ENCODE data around the gene CNOT6L. TPM values are rescaled to one million over a fixed set of nuclear protein-coding genes. Genes with fewer than 3 reads are reported as not detected.
A peak's percentile ranks its signal among the peaks of the same experiment; 100 is the strongest.

CNOT6L gene
- polyA plus RNA-seq, 1 of the 3 experiments (the other 2 are of a cell fraction), result 2.8 TPM

DNA sequence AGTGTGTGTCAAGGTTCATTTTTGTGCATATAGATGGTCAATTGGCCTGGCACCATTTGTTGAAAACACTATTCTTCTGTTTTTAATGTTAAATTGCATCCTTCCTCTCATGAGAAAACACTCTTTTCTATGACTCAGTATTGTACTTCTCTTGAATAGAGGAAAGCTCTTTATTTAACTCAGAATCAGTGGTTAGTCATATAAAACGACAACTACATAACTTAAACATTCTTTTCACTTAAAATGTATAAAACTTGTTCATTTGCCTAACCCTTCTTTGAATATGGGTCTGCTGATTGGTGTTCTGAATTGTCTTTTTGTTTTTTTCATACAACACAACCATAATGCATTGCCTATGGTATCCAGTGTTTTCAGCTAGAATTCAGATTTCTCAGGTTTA lies 26.2 kb upstream of the CNOT6L start:
- no peak overlapping the region for H3K4me3 ChIP-seq (ENCODE audit: low read depth in 2 of 2, low read length in 1 of 2)
- CTCF ChIA-PET, result interaction anchor here (1.0 to 2.0 kb wide), 2 partner anchors 11 to 17 kb away, joined by 4 to 5 read pairs; partner anchors contain the start of gene MRPL1
- WGBS (ENCODE audit: low lambda C conversion rate), result 80% methylated on average over 1 of the region's 1 CpG
- no peak overlapping the region for H3K9ac ChIP-seq
- H3K4me2 ChIP-seq, result 0 out of 2 replicates have a peak overlapping the region, but pooled peaks have one; percentile 9
- H3K4me1 ChIP-seq (ENCODE audit: control insufficient read depth in 1 of 2, insufficient read depth in 2 of 2, low read depth in 1 of 2, low read length in 1 of 2), result no peaks in the 10 kb centered on the region
- POLR2A ChIA-PET, result no interaction called here
- no peak overlapping the region for H3K27ac ChIP-seq (ENCODE audit: low read depth in 2 of 2, low read length in 1 of 2)
- H3K9me2 ChIP-seq, result no peaks in the 10 kb centered on the region
- no peaks in the 10 kb centered on the region for H3K36me3 ChIP-seq (replicated peaks in 1 of 2; ENCODE audit: control insufficient read depth in 1 of 2, insufficient read depth in 2 of 2, low read length in 1 of 2)
- no peaks in the 10 kb centered on the region for H4K20me1 ChIP-seq (ENCODE audit: insufficient read depth)
- TF ChIP-seq SMC3 (IDR thresholded peaks at IDR 0.05; ENCODE audit: low read depth, low read length), result no peak
- no peak for TF ChIP-seq EZH2phosphoT487 (IDR thresholded peaks at IDR 0.05; ENCODE audit: borderline replicate concordance, low read depth)
- TF ChIP-seq ELF1 (IDR thresholded peaks at IDR 0.05), result no peak
- TF ChIP-seq, protein P1, sequence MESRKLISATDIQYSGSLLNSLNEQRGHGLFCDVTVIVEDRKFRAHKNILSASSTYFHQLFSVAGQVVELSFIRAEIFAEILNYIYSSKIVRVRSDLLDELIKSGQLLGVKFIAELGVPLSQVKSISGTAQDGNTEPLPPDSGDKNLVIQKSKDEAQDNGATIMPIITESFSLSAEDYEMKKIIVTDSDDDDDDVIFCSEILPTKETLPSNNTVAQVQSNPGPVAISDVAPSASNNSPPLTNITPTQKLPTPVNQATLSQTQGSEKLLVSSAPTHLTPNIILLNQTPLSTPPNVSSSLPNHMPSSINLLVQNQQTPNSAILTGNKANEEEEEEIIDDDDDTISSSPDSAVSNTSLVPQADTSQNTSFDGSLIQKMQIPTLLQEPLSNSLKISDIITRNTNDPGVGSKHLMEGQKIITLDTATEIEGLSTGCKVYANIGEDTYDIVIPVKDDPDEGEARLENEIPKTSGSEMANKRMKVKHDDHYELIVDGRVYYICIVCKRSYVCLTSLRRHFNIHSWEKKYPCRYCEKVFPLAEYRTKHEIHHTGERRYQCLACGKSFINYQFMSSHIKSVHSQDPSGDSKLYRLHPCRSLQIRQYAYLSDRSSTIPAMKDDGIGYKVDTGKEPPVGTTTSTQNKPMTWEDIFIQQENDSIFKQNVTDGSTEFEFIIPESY (IDR thresholded peaks at IDR 0.05; ENCODE audit: borderline replicate concordance, low read depth), result no peak
- TF ChIP-seq POLR2AphosphoS5 (IDR thresholded peaks at IDR 0.05; ENCODE audit: low read depth, low read length), result no peak
- no peak for TF ChIP-seq FOXJ3 (CRISPR knock-in tag; IDR thresholded peaks at IDR 0.05)
- no peak for TF ChIP-seq TCF12 (IDR thresholded peaks at IDR 0.05)
- TF ChIP-seq FOXM1 (IDR thresholded peaks at IDR 0.05; ENCODE audit: low read depth), result no peak
- no peak for TF ChIP-seq SIN3A (IDR thresholded peaks at IDR 0.05; ENCODE audit: borderline replicate concordance, low read depth, low read length)
- TF ChIP-seq CHD2 (IDR thresholded peaks at IDR 0.05; ENCODE audit: low read length, partially characterized antibody), result no peak
- no peak for TF ChIP-seq MAX (IDR thresholded peaks at IDR 0.05; ENCODE audit: low read depth)
- no peak for TF ChIP-seq RXRA (IDR thresholded peaks at IDR 0.05; ENCODE audit: borderline replicate concordance, low read depth)
- no peak for TF ChIP-seq RAD21 (IDR thresholded peaks at IDR 0.05; ENCODE audit: low read length)
- no peak for TF ChIP-seq IRF3 (IDR thresholded peaks at IDR 0.05; ENCODE audit: low read depth, low read length)
- TF ChIP-seq RFX5 (IDR thresholded peaks at IDR 0.05; ENCODE audit: low read length), result no peak
- TF ChIP-seq RCOR1 (IDR thresholded peaks at IDR 0.05; ENCODE audit: low read length), result no peak
- no peak for TF ChIP-seq TEAD4 (IDR thresholded peaks at IDR 0.05; ENCODE audit: borderline replicate concordance, insufficient read depth)
- TF ChIP-seq, protein P2, sequence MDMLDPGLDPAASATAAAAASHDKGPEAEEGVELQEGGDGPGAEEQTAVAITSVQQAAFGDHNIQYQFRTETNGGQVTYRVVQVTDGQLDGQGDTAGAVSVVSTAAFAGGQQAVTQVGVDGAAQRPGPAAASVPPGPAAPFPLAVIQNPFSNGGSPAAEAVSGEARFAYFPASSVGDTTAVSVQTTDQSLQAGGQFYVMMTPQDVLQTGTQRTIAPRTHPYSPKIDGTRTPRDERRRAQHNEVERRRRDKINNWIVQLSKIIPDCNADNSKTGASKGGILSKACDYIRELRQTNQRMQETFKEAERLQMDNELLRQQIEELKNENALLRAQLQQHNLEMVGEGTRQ (IDR thresholded peaks at IDR 0.05; ENCODE audit: borderline replicate concordance, low read depth, low read length), result no peak
- no peak for TF ChIP-seq REST (IDR thresholded peaks at IDR 0.05; ENCODE audit: low read depth, low read length)
- H2AFZ ChIP-seq (ENCODE audit: low read depth), result peak overlapping the region; percentile 43
- no peaks in the 10 kb centered on the region for H3K27me3 ChIP-seq (ENCODE audit: insufficient read depth)
- H3F3A ChIP-seq (replicated peaks; ENCODE audit: insufficient read depth), result no peaks in the 10 kb centered on the region
- no peak for DNase-seq
- no peaks in the 10 kb centered on the region for H3K9me3 ChIP-seq
- no peaks in the 10 kb centered on the region for H3K79me2 ChIP-seq (ENCODE audit: insufficient read depth)
